Osteoblast (primary cell): ENCODE results near the gene PDIA6. TPM values are rescaled to one million over a fixed set of nuclear protein-coding genes. Genes with fewer than 3 reads are reported as not detected.
A peak's percentile ranks its signal among the peaks of the same experiment; 100 is the strongest.

Source experiments
- DNase-seq: peaks from one replicate; pipeline ENCODE4 v3.0.0; 2011; ENCODE audit warnings: low spot score, mixed read lengths; ENCODE audit not compliant: insufficient read length; ENCODE audit errors: missing footprints
- H2AFZ ChIP-seq: 2 replicates; pipeline ENCODE4 v1.6.0; 2011; ENCODE audit warnings: mild to moderate bottlenecking, low read length
- H3K27ac ChIP-seq: 2 replicates; pipeline ENCODE4 v1.5.1; 2011; ENCODE audit warnings: mild to moderate bottlenecking, low read depth, low read length, moderate library complexity
- H3K27me3 ChIP-seq: 2 replicates; pipeline ENCODE4 v1.6.0; 2012; ENCODE audit warnings: mild to moderate bottlenecking, control low read depth, inconsistent platforms, low read length, moderate library complexity; ENCODE audit not compliant: insufficient read depth
- H3K36me3 ChIP-seq: 2 replicates; pipeline ENCODE4 v1.5.1; 2011; ENCODE audit warnings: mild to moderate bottlenecking, low read length, control low read depth, moderate library complexity; ENCODE audit not compliant: insufficient read depth
- H3K4me1 ChIP-seq: 2 replicates; pipeline ENCODE4 v1.5.1; 2011; ENCODE audit warnings: mild to moderate bottlenecking, low read length, control low read depth, moderate library complexity; ENCODE audit not compliant: insufficient read depth
- H3K4me2 ChIP-seq: 2 replicates; pipeline ENCODE4 v1.6.0; 2011; ENCODE audit warnings: mild to moderate bottlenecking, low read length; ENCODE audit not compliant: insufficient read depth
- H3K4me3 ChIP-seq: fragments of 200-600 bp; sonication (generic); 3 replicates; pipeline ENCODE4 v1.5.1; 2012; ENCODE audit warnings: mild to moderate bottlenecking, low read length, inconsistent platforms; ENCODE audit not compliant: insufficient read depth
- H3K79me2 ChIP-seq: 2 replicates; pipeline ENCODE4 v1.6.0; 2012; ENCODE audit warnings: mild to moderate bottlenecking, low read length, control low read depth, inconsistent platforms; ENCODE audit not compliant: insufficient read depth
- H3K9me3 ChIP-seq: 2 replicates; pipeline ENCODE4 v1.5.1; 2011; ENCODE audit warnings: low read depth, low read length, control low read depth
- H4K20me1 ChIP-seq: 2 replicates; pipeline ENCODE4 v1.6.0; 2012; ENCODE audit warnings: mild to moderate bottlenecking, low read length, control low read depth; ENCODE audit not compliant: insufficient read depth
- total RNA-seq: library from RNA; depleted of rRNA; stranded (reverse); fragments of >200 nt; gene quantifications from 2 replicates; pipeline ENCODE4 v1.2.3, GENCODE V29; 2012
- TF ChIP-seq, protein P1 (sequence below): IDR thresholded peaks from 2 replicates; pipeline ENCODE4 v1.5.1; 2011; ENCODE audit warnings: mild to moderate bottlenecking, low read depth, low read length, moderate library complexity; ENCODE audit errors: extremely low read depth

PDIA6 gene
- total RNA-seq, 1 donor: 245 TPM

GRCh38 chr2:10775021-10775780 is 37.4 kb downstream of the PDIA6 start:
- TF ChIP-seq, protein P1, sequence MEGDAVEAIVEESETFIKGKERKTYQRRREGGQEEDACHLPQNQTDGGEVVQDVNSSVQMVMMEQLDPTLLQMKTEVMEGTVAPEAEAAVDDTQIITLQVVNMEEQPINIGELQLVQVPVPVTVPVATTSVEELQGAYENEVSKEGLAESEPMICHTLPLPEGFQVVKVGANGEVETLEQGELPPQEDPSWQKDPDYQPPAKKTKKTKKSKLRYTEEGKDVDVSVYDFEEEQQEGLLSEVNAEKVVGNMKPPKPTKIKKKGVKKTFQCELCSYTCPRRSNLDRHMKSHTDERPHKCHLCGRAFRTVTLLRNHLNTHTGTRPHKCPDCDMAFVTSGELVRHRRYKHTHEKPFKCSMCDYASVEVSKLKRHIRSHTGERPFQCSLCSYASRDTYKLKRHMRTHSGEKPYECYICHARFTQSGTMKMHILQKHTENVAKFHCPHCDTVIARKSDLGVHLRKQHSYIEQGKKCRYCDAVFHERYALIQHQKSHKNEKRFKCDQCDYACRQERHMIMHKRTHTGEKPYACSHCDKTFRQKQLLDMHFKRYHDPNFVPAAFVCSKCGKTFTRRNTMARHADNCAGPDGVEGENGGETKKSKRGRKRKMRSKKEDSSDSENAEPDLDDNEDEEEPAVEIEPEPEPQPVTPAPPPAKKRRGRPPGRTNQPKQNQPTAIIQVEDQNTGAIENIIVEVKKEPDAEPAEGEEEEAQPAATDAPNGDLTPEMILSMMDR: no peak
- no peak overlapping the region for H2AFZ ChIP-seq
- H3K4me3 ChIP-seq: no peak overlapping the region
- H3K4me2 ChIP-seq: no peak overlapping the region
- H3K36me3 ChIP-seq: no peaks in the 10 kb centered on the region
- peaks cover under 1% of the 10 kb centered on the region for H4K20me1 ChIP-seq
- peak; percentile 87 for DNase-seq
- no peaks in the 10 kb centered on the region for H3K79me2 ChIP-seq
- H3K9me3 ChIP-seq: no peaks in the 10 kb centered on the region
- H3K27me3 ChIP-seq: no peaks in the 10 kb centered on the region
- H3K27ac ChIP-seq: no peak overlapping the region
- H3K4me1 ChIP-seq: no peaks in the 10 kb centered on the region

DNA sequence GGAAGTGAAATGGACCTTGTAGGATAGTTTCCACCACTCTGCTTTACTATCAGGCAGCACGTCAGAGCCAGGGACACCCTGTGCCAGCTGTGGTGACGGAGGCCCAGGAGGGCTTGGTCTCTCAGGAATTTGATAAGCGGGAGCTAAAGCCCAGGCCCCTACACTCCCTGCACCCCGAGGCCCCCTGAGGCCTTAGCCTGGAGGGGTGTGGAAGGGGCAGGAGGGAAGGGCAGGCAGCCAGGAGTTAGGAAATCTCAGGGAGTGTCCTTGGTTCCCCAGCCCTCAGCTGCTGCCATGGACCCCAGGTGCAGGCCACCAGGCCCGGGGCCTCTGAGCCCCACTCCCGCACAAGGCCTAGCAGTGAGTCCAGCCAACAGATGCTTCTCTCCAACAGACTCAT is 38.2 kb downstream of the PDIA6 start:
- Histone ChIP-seq H3K27ac (no peak overlapping the region), H3K4me3 (no peak overlapping the region), H2AFZ (no peak overlapping the region), H3K79me2 (no peaks in the 10 kb centered on the region), H3K4me1 (no peaks in the 10 kb centered on the region), H3K36me3 (no peaks in the 10 kb centered on the region), H3K4me2 (no peak overlapping the region), H3K27me3 (no peaks in the 10 kb centered on the region), H4K20me1 (no peaks in the 10 kb centered on the region), H3K9me3 (no peaks in the 10 kb centered on the region)
- TF ChIP-seq, protein P1: no peak
- DNase-seq: peak; percentile 35

DNA sequence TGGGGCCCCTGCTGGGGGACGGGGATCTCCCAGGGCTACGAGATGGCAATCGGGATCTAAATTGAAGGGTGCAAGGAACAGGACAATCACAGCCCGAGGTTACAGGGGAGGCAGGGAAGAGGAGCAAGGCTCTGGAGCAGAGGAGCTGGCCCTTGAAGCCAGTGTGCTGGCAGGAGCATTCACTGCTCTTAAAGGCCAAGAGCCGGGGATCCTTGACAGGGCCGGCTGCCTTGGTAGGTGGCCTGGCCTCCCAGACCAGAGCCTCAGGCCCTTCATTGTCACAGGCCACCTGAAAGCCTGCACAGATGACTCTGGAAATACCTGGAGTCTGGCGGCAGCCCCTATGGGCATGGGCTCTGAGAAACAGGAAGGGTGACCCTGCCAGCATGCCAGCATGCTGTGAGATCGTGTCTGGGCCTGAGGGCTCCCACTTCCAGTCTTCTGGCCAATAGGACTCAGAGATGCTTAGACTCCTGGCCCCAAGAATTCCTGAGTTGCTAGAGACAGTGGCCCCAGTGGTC is 38.7 kb downstream of the PDIA6 start:
- no peaks in the 10 kb centered on the region for H3K9me3 ChIP-seq
- TF ChIP-seq, protein P1: no peak
- H3K27ac ChIP-seq: no peak overlapping the region
- H4K20me1 ChIP-seq: no peaks in the 10 kb centered on the region
- no peak overlapping the region for H3K4me2 ChIP-seq
- peak; percentile 87 for DNase-seq
- no peak overlapping the region for H3K4me3 ChIP-seq
- no peaks in the 10 kb centered on the region for H3K27me3 ChIP-seq
- H3K79me2 ChIP-seq: no peaks in the 10 kb centered on the region
- no peaks in the 10 kb centered on the region for H3K4me1 ChIP-seq
- H2AFZ ChIP-seq: no peak overlapping the region
- no peaks in the 10 kb centered on the region for H3K36me3 ChIP-seq

- Histone ChIP-seq H3K4me1 (no peaks in the 10 kb centered on the region), H3K27me3 (no peaks in the 10 kb centered on the region), H3K36me3 (no peaks in the 10 kb centered on the region), H3K9me3 (no peaks in the 10 kb centered on the region), H3K27ac (no peak overlapping the region), H2AFZ (no peak overlapping the region), H3K4me3 (no peak overlapping the region), H4K20me1 (no peaks in the 10 kb centered on the region), H3K4me2 (no peak overlapping the region), H3K79me2 (no peaks in the 10 kb centered on the region)
- TF ChIP-seq, protein P1: no peak
- DNase-seq: peak; percentile 50
Measured at GRCh38 chr2:10772868-10773215, 39.7 kb downstream of the PDIA6 start.
